Measurements from ENCODE around the gene THSD4. TPM values are rescaled to one million over a fixed set of nuclear protein-coding genes. Genes with fewer than 3 reads are reported as not detected.

The THSD4 gene
- total RNA-seq, 1 donor = 15.6 TPM

GRCh38 chr15:71373917-71374316, 258.6 kb downstream of the THSD4 start:
- Histone ChIP-seq H4K20me1 (ENCODE audit: insufficient read depth, low read length) (no peaks in the 10 kb centered on the region), H3K9me3 (ENCODE audit: low read depth, low read length) (no peaks in the 10 kb centered on the region), H3K27me3 (ENCODE audit: insufficient read depth, low read length) (no peaks in the 10 kb centered on the region), H3K4me3 (ENCODE audit: insufficient read depth, low read length) (no peak overlapping the region), H3K79me2 (ENCODE audit: insufficient read depth, low read length) (no peaks in the 10 kb centered on the region), H3K36me3 (ENCODE audit: insufficient read depth, low read length) (no peaks in the 10 kb centered on the region), H3K4me1 (ENCODE audit: insufficient read depth, low read length) (no peaks in the 10 kb centered on the region), H3K4me2 (ENCODE audit: insufficient read depth, low read length) (no peak overlapping the region), H2AFZ (ENCODE audit: low read length) (no peak overlapping the region), H3K27ac (ENCODE audit: low read depth, low read length) (no peak overlapping the region)
- TF ChIP-seq CTCF (IDR thresholded peaks at IDR 0.05; ENCODE audit: extremely low read depth, low read depth, low read length) = no peak
- DNase-seq (ENCODE audit: insufficient read length, low spot score, missing footprints) = no peak

GRCh38 chr15:71374607-71375352, 259.5 kb downstream of the THSD4 start:
- Histone ChIP-seq H4K20me1 (ENCODE audit: insufficient read depth, low read length) (no peaks in the 10 kb centered on the region), H2AFZ (ENCODE audit: low read length) (no peak overlapping the region), H3K4me1 (ENCODE audit: insufficient read depth, low read length) (no peaks in the 10 kb centered on the region), H3K4me2 (ENCODE audit: insufficient read depth, low read length) (no peak overlapping the region), H3K27me3 (ENCODE audit: insufficient read depth, low read length) (no peaks in the 10 kb centered on the region), H3K79me2 (ENCODE audit: insufficient read depth, low read length) (no peaks in the 10 kb centered on the region), H3K9me3 (ENCODE audit: low read depth, low read length) (no peaks in the 10 kb centered on the region), H3K4me3 (ENCODE audit: insufficient read depth, low read length) (no peak overlapping the region), H3K36me3 (ENCODE audit: insufficient read depth, low read length) (no peaks in the 10 kb centered on the region), H3K27ac (ENCODE audit: low read depth, low read length) (no peak overlapping the region)
- no peak for DNase-seq (ENCODE audit: insufficient read length, low spot score, missing footprints)
- no peak for TF ChIP-seq CTCF (IDR thresholded peaks at IDR 0.05; ENCODE audit: extremely low read depth, low read depth, low read length)

GRCh38 chr15:71375934-71376333, 260.7 kb downstream of the THSD4 start:
- Histone ChIP-seq H3K4me3 (ENCODE audit: insufficient read depth, low read length) (no peak overlapping the region), H3K4me1 (ENCODE audit: insufficient read depth, low read length) (no peaks in the 10 kb centered on the region), H4K20me1 (ENCODE audit: insufficient read depth, low read length) (no peaks in the 10 kb centered on the region), H3K27ac (ENCODE audit: low read depth, low read length) (no peak overlapping the region), H3K27me3 (ENCODE audit: insufficient read depth, low read length) (no peaks in the 10 kb centered on the region), H3K9me3 (ENCODE audit: low read depth, low read length) (no peaks in the 10 kb centered on the region), H3K4me2 (ENCODE audit: insufficient read depth, low read length) (no peak overlapping the region), H3K36me3 (ENCODE audit: insufficient read depth, low read length) (no peaks in the 10 kb centered on the region), H3K79me2 (ENCODE audit: insufficient read depth, low read length) (no peaks in the 10 kb centered on the region), H2AFZ (ENCODE audit: low read length) (no peak overlapping the region)
- no peak for DNase-seq (ENCODE audit: insufficient read length, low spot score, missing footprints)
- TF ChIP-seq CTCF (IDR thresholded peaks at IDR 0.05; ENCODE audit: extremely low read depth, low read depth, low read length) = no peak

DNA sequence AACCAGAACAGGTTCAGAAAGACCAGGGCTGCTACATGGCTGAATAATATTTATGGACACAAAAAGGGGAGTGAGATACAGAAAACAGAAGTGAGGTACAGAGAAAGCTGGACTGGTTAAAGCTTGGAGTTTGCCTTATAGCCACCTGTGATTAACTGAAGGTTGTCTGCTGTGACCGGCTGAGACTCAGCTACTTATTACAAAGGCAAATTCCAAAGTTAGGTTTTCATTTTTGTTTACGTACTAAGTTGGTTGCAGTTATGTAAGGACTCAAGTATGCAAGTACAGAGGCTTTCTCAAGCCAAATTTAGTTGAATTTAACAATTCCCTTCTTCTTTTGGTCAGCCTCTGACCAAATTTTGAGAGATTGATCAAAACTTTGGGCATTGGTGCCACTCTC, 264.6 kb downstream of the THSD4 start:
- Histone ChIP-seq H3K4me2 (ENCODE audit: insufficient read depth, low read length) (no peak overlapping the region), H3K9me3 (ENCODE audit: low read depth, low read length) (no peaks in the 10 kb centered on the region), H3K4me1 (ENCODE audit: insufficient read depth, low read length) (no peaks in the 10 kb centered on the region), H3K27ac (ENCODE audit: low read depth, low read length) (no peak overlapping the region), H3K27me3 (ENCODE audit: insufficient read depth, low read length) (no peaks in the 10 kb centered on the region), H2AFZ (ENCODE audit: low read length) (no peak overlapping the region), H3K36me3 (ENCODE audit: insufficient read depth, low read length) (no peaks in the 10 kb centered on the region), H3K79me2 (ENCODE audit: insufficient read depth, low read length) (no peaks in the 10 kb centered on the region), H3K4me3 (ENCODE audit: insufficient read depth, low read length) (no peak overlapping the region), H4K20me1 (ENCODE audit: insufficient read depth, low read length) (no peaks in the 10 kb centered on the region)
- no peak for TF ChIP-seq CTCF (IDR thresholded peaks at IDR 0.05; ENCODE audit: extremely low read depth, low read depth, low read length)
- no peak for DNase-seq (ENCODE audit: insufficient read length, low spot score, missing footprints)
